Sigmoid colon (tissue), 7 donors: ENCODE data around the gene ASPSCR1. TPM values are rescaled to one million over a fixed set of nuclear protein-coding genes. Genes with fewer than 3 reads are reported as not detected.

ENCODE experiments used
- DNase-seq: peaks from one replicate; pipeline ENCODE4 v3.0.0-alpha.2; 2019
- H3K27ac ChIP-seq, 4 donors: fragments of 200-600 bp; sonication (generic); one replicate each; pipeline ENCODE4 v1.5.1; 2016 to 2019; ENCODE audit warnings: mild to moderate bottlenecking in 1 of 4
- H3K27me3 ChIP-seq, 3 donors: fragments of 200-600 bp; sonication (generic); one replicate each; pipeline ENCODE4 v1.5.1; 2019; ENCODE audit warnings: mild to moderate bottlenecking in 1 of 3
- H3K36me3 ChIP-seq, 4 donors: fragments of 200-600 bp; sonication (generic); one replicate each; pipeline ENCODE4 v1.5.1; 2016 to 2019
- H3K4me1 ChIP-seq, 4 donors: fragments of 200-600 bp; sonication (generic); one replicate each; pipeline ENCODE4 v1.5.1; 2017 to 2019
- H3K4me3 ChIP-seq, 4 donors: fragments of 200-600 bp; sonication (generic); one replicate each; pipeline ENCODE4 v1.5.1; 2017 to 2019; ENCODE audit warnings: mild to moderate bottlenecking in 2 of 4, moderate library complexity in 1 of 4
- H3K9me3 ChIP-seq, 4 donors: fragments of 200-600 bp in 3 of 4; sonication (generic) in 3 of 4; one replicate each; pipeline versions ENCODE4 v1.5.1 to v1.6.1; 2013 to 2019
- EP300 ChIP-seq, 4 donors: sonication (generic); formaldehyde crosslinking; IDR thresholded peaks; one replicate each; pipeline ENCODE4 v1.6.1; 2017; ENCODE audit warnings: antibody characterized with exemption in 4 of 4
- POLR2A ChIP-seq, 2 donors: fragments of 450-650 bp; IDR thresholded peaks; one replicate each; pipeline ENCODE4 v1.6.1; 2016; ENCODE audit warnings: antibody characterized with exemption in 2 of 2, mild to moderate bottlenecking in 2 of 2, moderate library complexity in 2 of 2
- POLR2AphosphoS5 ChIP-seq, 4 donors: sonication (generic); formaldehyde crosslinking; IDR thresholded peaks; one replicate each; pipeline ENCODE4 v1.6.1; 2017; ENCODE audit warnings: antibody characterized with exemption in 4 of 4
- WGBS, 2 donors: extraction: QIAGEN DNeasy Blood & Tissue Kit; methylation state at CpG; one replicate each; pipeline ENCODE4 v1.1.7; 2013; 5-methylcytosine and 5-hydroxymethylcytosine counted together
- intact Hi-C: fragments of 100-400 bp; cut with DNase I; formaldehyde crosslinking; loops from one replicate; pipeline ENCODE4 v1.15.1; 2023
- polyA plus RNA-seq, 3 donors: library from polyadenylated mRNA; stranded (reverse); fragments of 200-250 nt; gene quantifications; one replicate each; pipeline ENCODE4 v1.2.3, GENCODE V29; 2013
- total RNA-seq, 4 donors: library from RNA; depleted of rRNA; stranded (reverse); fragments of >200 nt; gene quantifications; one replicate each; pipeline ENCODE4 v1.1.0, GENCODE V29; 2016
- TF ChIP-seq, protein P1 (sequence below), 4 experiments: fragments of 450-650 bp in 3 of 4; fragments of 200-600 bp in 1 of 4; IDR thresholded peaks; one replicate each; pipeline ENCODE4 v1.5.1; 2016 to 2019; ENCODE audit warnings: antibody characterized with exemption in 4 of 4, mild to moderate bottlenecking in 3 of 4, moderate library complexity in 2 of 4
- donor health status: healthy with polysubstance abuse.
- donor health status: Bipolar disorder and iron deficiency.
- donor health status: healthy.

The ASPSCR1 gene
- total and polyA plus RNA-seq, 7 donors = 9.3 to 35.9 (median 23.4) TPM

DNA sequence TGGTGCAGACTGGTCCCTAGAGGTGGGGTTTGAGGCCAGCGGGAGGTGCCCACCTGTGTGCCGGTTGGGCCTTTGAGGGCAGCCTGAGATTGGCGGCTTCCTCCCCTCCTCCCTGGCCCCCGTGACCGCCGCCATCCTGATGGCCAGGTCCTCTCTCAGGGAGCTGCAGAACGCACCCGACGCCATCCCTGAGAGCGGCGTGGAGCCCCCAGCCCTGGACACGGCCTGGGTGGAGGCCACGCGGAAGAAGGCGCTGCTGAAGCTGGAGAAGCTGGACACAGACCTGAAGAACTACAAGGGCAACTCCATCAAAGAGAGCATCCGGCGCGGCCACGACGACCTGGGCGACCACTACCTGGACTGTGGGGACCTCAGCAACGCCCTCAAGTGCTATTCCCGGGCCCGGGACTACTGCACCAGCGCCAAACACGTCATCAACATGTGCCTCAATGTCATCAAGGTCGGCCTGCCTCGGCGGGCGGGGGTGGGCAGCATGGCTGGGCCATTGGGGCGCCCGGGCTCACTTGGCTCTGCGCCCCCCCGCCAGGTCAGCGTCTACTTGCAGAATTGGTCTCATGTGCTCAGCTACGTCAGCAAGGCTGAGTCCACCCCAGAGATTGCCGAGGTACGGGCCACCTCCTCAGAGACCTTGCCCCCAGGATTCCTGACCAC, 77.1 kb downstream of the ASPSCR1 start:
- intact Hi-C loops = no loop called here
- no peak overlapping the region for H3K4me3 ChIP-seq
- H3K27ac ChIP-seq = no peak overlapping the region
- H3K27me3 ChIP-seq = no peaks in the 10 kb centered on the region
- H3K9me3 ChIP-seq = no peaks in the 10 kb centered on the region
- H3K4me1 ChIP-seq = peaks cover 0 to 38% (median 33%) of the 10 kb centered on the region in 4 donors
- no peak for DNase-seq
- WGBS, 2 donors = 93 to 95% methylated on average over 38 of the region's 38 CpGs
- H3K36me3 ChIP-seq = peaks cover 30 to 72% (median 32%) of the 10 kb centered on the region in 4 donors
- TF ChIP-seq POLR2AphosphoS5 (IDR thresholded peaks at IDR 0.05) = no peak
- TF ChIP-seq EP300 (IDR thresholded peaks at IDR 0.05) = no peak
- TF ChIP-seq POLR2A (IDR thresholded peaks at IDR 0.05) = no peak
- TF ChIP-seq, protein P1, sequence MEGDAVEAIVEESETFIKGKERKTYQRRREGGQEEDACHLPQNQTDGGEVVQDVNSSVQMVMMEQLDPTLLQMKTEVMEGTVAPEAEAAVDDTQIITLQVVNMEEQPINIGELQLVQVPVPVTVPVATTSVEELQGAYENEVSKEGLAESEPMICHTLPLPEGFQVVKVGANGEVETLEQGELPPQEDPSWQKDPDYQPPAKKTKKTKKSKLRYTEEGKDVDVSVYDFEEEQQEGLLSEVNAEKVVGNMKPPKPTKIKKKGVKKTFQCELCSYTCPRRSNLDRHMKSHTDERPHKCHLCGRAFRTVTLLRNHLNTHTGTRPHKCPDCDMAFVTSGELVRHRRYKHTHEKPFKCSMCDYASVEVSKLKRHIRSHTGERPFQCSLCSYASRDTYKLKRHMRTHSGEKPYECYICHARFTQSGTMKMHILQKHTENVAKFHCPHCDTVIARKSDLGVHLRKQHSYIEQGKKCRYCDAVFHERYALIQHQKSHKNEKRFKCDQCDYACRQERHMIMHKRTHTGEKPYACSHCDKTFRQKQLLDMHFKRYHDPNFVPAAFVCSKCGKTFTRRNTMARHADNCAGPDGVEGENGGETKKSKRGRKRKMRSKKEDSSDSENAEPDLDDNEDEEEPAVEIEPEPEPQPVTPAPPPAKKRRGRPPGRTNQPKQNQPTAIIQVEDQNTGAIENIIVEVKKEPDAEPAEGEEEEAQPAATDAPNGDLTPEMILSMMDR (IDR thresholded peaks at IDR 0.05) = no peak

GRCh38 chr17:82055023-82055964, 77.9 kb downstream of the ASPSCR1 start:
- WGBS, 2 donors = 89 to 90% methylated on average over 26 of the region's 26 CpGs
- intact Hi-C loops = no loop called here
- Histone ChIP-seq H3K36me3 (peaks cover 30 to 72% (median 33%) of the 10 kb centered on the region in 4 donors), H3K27ac (no peak overlapping the region), H3K4me3 (no peak overlapping the region), H3K4me1 (peaks cover 0 to 29% (median 27%) of the 10 kb centered on the region in 4 donors), H3K9me3 (no peaks in the 10 kb centered on the region), H3K27me3 (no peaks in the 10 kb centered on the region)
- no peak for DNase-seq
- TF ChIP-seq POLR2A (IDR thresholded peaks at IDR 0.05) = no peak

DNA sequence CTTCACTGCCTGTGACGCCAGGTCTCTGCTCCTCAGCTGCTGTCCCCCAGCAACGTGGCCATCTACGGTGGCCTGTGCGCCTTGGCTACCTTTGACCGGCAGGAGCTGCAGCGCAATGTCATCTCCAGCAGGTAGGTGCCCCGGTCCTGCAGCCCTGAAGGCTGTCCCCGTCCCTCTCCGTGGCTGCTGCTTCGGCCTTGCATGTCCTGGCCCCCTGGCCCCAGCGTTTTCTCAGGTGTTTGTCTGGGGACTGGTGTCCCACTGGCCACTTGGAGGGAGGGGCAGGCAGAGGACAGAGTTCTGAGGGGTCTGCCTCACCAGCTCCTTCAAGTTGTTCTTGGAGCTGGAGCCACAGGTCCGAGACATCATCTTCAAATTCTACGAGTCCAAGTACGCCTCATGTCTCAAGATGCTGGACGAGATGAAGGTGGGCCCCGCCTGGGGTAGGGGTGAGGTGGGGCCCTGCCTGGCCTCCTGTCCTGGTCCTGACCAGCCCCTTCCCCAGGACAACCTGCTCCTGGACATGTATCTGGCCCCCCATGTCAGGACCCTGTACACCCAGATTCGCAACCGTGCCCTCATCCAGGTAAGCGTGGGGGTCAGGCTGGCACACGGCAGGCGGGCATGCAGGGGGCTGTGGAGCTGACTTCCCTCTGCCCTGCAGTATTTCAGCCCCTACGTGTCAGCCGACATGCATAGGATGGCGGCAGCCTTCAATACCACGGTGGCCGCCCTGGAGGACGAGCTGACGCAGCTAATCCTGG, 78.7 kb downstream of the ASPSCR1 start:
- peaks cover 0 to 21% (median 18%) of the 10 kb centered on the region in 4 donors for H3K4me1 ChIP-seq
- H3K9me3 ChIP-seq = no peaks in the 10 kb centered on the region
- H3K27ac ChIP-seq = no peak overlapping the region
- TF ChIP-seq, protein P1 (IDR thresholded peaks at IDR 0.05) = no peak
- TF ChIP-seq EP300 (IDR thresholded peaks at IDR 0.05) (no peak), POLR2A (IDR thresholded peaks at IDR 0.05) (no peak), POLR2AphosphoS5 (IDR thresholded peaks at IDR 0.05) (no peak)
- WGBS, 2 donors = 90 to 92% methylated on average over 28 of the region's 28 CpGs
- peaks cover 30 to 80% (median 39%) of the 10 kb centered on the region in 4 donors for H3K36me3 ChIP-seq
- H3K4me3 ChIP-seq = no peak overlapping the region
- no peaks in the 10 kb centered on the region for H3K27me3 ChIP-seq
- no peak for DNase-seq
- intact Hi-C loops = no loop called here

GRCh38 chr17:82056729-82057621, 79.5 kb downstream of the ASPSCR1 start:
- Histone ChIP-seq H3K9me3 (no peaks in the 10 kb centered on the region), H3K4me1 (peaks cover 0 to 21% (median 17%) of the 10 kb centered on the region in 4 donors), H3K27me3 (no peaks in the 10 kb centered on the region), H3K27ac (no peak overlapping the region), H3K36me3 (peaks cover 36 to 88% (median 44%) of the 10 kb centered on the region in 4 donors), H3K4me3 (no peak overlapping the region)
- no peak for DNase-seq
- TF ChIP-seq EP300 (IDR thresholded peaks at IDR 0.05) (no peak), POLR2AphosphoS5 (IDR thresholded peaks at IDR 0.05) (no peak), POLR2A (IDR thresholded peaks at IDR 0.05) (no peak)
- TF ChIP-seq, protein P1 (IDR thresholded peaks at IDR 0.05) = no peak
- intact Hi-C loops = no loop called here
- 82 to 86% methylated on average over 29 of the region's 29 CpGs for WGBS, 2 donors
